ENCODE results near the gene ANXA1. TPM values are rescaled to one million over a fixed set of nuclear protein-coding genes. Genes with fewer than 3 reads are reported as not detected.

ANXA1 gene
- total and polyA plus RNA-seq, 2 experiments from 2014 or later: 1,002 to 1,010 TPM

DNA sequence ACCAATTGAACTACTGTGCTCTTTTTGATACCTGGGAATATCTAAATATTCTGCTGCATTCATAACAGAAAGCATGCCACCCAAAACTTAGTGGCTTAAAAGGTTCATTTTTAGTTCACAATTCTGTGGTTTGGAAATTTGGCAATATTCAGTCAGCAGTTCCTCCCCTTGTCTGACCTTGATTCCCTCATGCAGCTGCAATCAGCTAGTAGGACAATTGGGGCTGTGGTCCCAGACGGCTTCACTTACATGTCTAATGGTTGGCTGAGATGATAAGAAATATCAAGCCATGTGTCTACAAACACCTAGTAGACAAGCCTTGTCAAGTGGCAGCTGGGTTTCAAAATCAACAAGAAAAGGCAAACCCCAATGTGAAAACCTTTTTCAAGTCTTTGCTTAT is 51.3 kb downstream of the ANXA1 start:
- Histone ChIP-seq H3F3A (ENCODE audit: insufficient read depth) (no peaks in the 10 kb centered on the region), H3K79me2 (ENCODE audit: insufficient read depth) (no peaks in the 10 kb centered on the region), H3K27ac (no peak overlapping the region), H3K4me1 (ENCODE audit: insufficient read depth) (no peaks in the 10 kb centered on the region), H2AFZ (no peak overlapping the region), H3K4me2 (ENCODE audit: unreplicated experiment) (no peak overlapping the region), H3K9me2 (ENCODE audit: insufficient read depth) (no peaks in the 10 kb centered on the region), H3K36me3 (ENCODE audit: low read depth) (no peaks in the 10 kb centered on the region), H3K27me3 (replicated peaks; ENCODE audit: insufficient read depth) (peaks cover 5% of the 10 kb centered on the region; the same call in 1 of the 2 replicates), H3K9ac (no peak overlapping the region), H3K9me3 (ENCODE audit: low read depth) (no peaks in the 10 kb centered on the region), H3K4me3 (no peak overlapping the region), H4K20me1 (ENCODE audit: insufficient read depth) (no peaks in the 10 kb centered on the region)
- in situ Hi-C loops (cut with MboI): loop anchor here (25.0 kb wide), 1 partner anchor 1359 kb away; no protein-coding TSS in a partner anchor
- WGBS, 2 experiments (ENCODE audit: low coverage in 1 of 2, low lambda C conversion rate in 2 of 2, missing lambda C conversion rate in 2 of 2): 0% methylated on average over 1 of the region's 1 CpG
- DNase-seq: no peak
- TF ChIP-seq EZH2phosphoT487 (IDR thresholded peaks at IDR 0.05; ENCODE audit: insufficient read depth, low read depth): no peak
- no peak for TF ChIP-seq EZH2 (IDR thresholded peaks at IDR 0.05; ENCODE audit: insufficient read depth, poor library complexity, severe bottlenecking)

DNA sequence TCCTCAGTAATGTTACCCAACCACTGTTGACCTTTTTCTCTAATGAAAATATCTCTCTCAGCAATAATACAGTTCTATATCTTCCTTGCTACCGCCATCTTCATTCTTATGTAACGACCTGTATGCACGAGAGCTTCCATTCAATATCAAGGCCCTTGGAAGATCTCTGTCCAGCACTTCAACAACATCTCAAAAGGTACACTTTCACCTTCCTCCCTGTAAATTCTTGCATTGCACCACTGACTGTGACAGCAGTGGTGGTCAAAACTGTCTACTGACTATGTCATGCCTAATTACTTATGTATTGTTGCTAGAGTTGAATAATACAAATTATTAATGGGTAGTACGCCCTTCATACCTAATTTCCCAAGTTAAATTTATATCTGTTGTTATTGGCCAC is 53.3 kb downstream of the ANXA1 start:
- no peak overlapping the region for H2AFZ ChIP-seq
- no peaks in the 10 kb centered on the region for H3K9me3 ChIP-seq (ENCODE audit: low read depth)
- no peaks in the 10 kb centered on the region for H3K4me1 ChIP-seq (ENCODE audit: insufficient read depth)
- peaks cover 20% of the 10 kb centered on the region; the same call in 1 of the 2 replicates for H3K27me3 ChIP-seq (replicated peaks; ENCODE audit: insufficient read depth)
- 35 to 45% methylated on average over 4 of the region's 4 CpGs for WGBS, 2 experiments (ENCODE audit: low coverage in 1 of 2, low lambda C conversion rate in 2 of 2, missing lambda C conversion rate in 2 of 2)
- no peaks in the 10 kb centered on the region for H3K36me3 ChIP-seq (ENCODE audit: low read depth)
- no peak overlapping the region for H3K4me2 ChIP-seq (ENCODE audit: unreplicated experiment)
- TF ChIP-seq EZH2phosphoT487 (IDR thresholded peaks at IDR 0.05; ENCODE audit: insufficient read depth, low read depth) (no peak), EZH2 (IDR thresholded peaks at IDR 0.05; ENCODE audit: insufficient read depth, poor library complexity, severe bottlenecking) (no peak)
- H3K79me2 ChIP-seq (ENCODE audit: insufficient read depth): no peaks in the 10 kb centered on the region
- no peak for DNase-seq
- H4K20me1 ChIP-seq (ENCODE audit: insufficient read depth): no peaks in the 10 kb centered on the region
- H3K9me2 ChIP-seq (ENCODE audit: insufficient read depth): no peaks in the 10 kb centered on the region
- H3F3A ChIP-seq (ENCODE audit: insufficient read depth): no peaks in the 10 kb centered on the region
- H3K9ac ChIP-seq: no peak overlapping the region
- in situ Hi-C loops (cut with MboI): loop anchor here (25.0 kb wide), 1 partner anchor 1357 kb away; no protein-coding TSS in a partner anchor
- H3K27ac ChIP-seq: no peak overlapping the region
- H3K4me3 ChIP-seq: no peak overlapping the region

DNA sequence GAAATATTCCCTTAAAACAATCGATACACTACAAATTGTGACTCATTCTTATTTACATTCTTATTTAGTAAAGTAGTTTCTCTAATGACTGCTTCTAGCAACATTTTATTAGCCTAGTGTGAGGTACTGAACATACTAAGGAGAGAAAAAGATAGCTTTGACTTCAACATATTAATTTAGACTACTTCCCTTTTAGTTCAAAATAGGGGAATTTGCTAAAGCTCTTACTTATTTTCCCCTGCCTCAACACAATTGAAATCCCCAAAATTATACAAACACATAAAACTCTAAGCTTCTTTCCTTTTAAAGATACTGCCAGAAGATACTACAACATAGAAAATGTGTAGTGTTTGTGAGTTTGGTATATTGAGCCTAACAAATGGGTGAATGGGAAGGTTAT is 55.2 kb downstream of the ANXA1 start:
- no peaks in the 10 kb centered on the region for H3K79me2 ChIP-seq (ENCODE audit: insufficient read depth)
- peaks cover 27% of the 10 kb centered on the region; the same call in 1 of the 2 replicates for H3K27me3 ChIP-seq (replicated peaks; ENCODE audit: insufficient read depth)
- no peak overlapping the region for H3K4me2 ChIP-seq (ENCODE audit: unreplicated experiment)
- no peaks in the 10 kb centered on the region for H4K20me1 ChIP-seq (ENCODE audit: insufficient read depth)
- H3K9ac ChIP-seq: no peak overlapping the region
- H3K9me2 ChIP-seq (ENCODE audit: insufficient read depth): no peaks in the 10 kb centered on the region
- in situ Hi-C loops (cut with MboI): loop anchor here (25.0 kb wide), 1 partner anchor 1355 kb away; no protein-coding TSS in a partner anchor
- H3K4me3 ChIP-seq: no peak overlapping the region
- H3K9me3 ChIP-seq (ENCODE audit: low read depth): no peaks in the 10 kb centered on the region
- H2AFZ ChIP-seq: no peak overlapping the region
- no peaks in the 10 kb centered on the region for H3K36me3 ChIP-seq (ENCODE audit: low read depth)
- H3F3A ChIP-seq (ENCODE audit: insufficient read depth): no peaks in the 10 kb centered on the region
- TF ChIP-seq EZH2 (IDR thresholded peaks at IDR 0.05; ENCODE audit: insufficient read depth, poor library complexity, severe bottlenecking): no peak
- DNase-seq: no peak
- H3K27ac ChIP-seq: no peak overlapping the region
- no peaks in the 10 kb centered on the region for H3K4me1 ChIP-seq (ENCODE audit: insufficient read depth)
- 72 to 74% methylated on average over 1 of the region's 1 CpG for WGBS, 2 experiments (ENCODE audit: low coverage in 1 of 2, low lambda C conversion rate in 2 of 2, missing lambda C conversion rate in 2 of 2)

DNA sequence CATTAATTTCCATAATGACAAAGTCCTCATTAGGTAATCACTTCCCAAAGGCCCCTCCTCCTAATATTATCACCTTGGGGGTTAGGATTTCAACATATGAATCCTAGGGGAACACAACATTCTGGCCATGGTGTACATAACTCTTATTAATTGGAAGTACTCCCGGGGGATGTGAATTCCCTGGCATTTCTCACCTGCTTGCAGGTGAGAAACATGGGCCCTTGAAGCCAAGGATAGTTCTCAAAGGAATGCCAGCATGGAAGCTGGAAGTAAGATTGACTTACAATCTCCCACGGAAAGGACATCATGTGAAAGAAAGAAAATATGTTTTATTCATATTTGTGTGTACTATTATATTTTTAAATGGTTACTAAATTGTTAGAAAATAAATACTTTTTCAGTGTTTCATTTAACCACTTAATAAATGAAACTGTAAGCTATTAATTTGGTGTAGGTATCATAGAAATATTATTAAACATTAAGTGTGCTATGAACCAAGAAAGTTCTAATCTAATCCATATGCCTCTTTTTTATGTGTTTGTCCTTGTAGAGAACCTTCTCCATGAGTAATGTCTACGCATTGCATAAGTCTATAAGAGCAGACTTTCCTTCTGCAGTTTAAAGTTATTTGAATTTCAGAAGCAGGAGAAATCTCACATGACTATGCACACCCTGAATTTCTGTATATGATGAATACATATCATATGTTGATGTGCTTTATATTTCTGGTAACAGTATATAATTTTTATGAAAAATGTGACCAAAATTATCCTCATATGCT is 59.4 kb downstream of the ANXA1 start:
- H3K4me2 ChIP-seq (ENCODE audit: unreplicated experiment): no peak overlapping the region
- WGBS, 2 experiments (ENCODE audit: low coverage in 1 of 2, low lambda C conversion rate in 2 of 2, missing lambda C conversion rate in 2 of 2): 20 to 25% methylated on average over 3 of the region's 3 CpGs
- no peak overlapping the region for H3K4me3 ChIP-seq
- H3F3A ChIP-seq (ENCODE audit: insufficient read depth): no peaks in the 10 kb centered on the region
- in situ Hi-C loops (cut with MboI): loop anchor here (25.0 kb wide), 1 partner anchor 1351 kb away; no protein-coding TSS in a partner anchor
- H3K27me3 ChIP-seq (replicated peaks; ENCODE audit: insufficient read depth): peaks cover 45% of the 10 kb centered on the region
- no peak overlapping the region for H2AFZ ChIP-seq
- H3K27ac ChIP-seq: no peak overlapping the region
- H3K9me2 ChIP-seq (ENCODE audit: insufficient read depth): no peaks in the 10 kb centered on the region
- H3K79me2 ChIP-seq (ENCODE audit: insufficient read depth): no peaks in the 10 kb centered on the region
- no peaks in the 10 kb centered on the region for H3K36me3 ChIP-seq (ENCODE audit: low read depth)
- no peaks in the 10 kb centered on the region for H3K4me1 ChIP-seq (ENCODE audit: insufficient read depth)
- DNase-seq: peak; percentile 36
- no peaks in the 10 kb centered on the region for H4K20me1 ChIP-seq (ENCODE audit: insufficient read depth)
- TF ChIP-seq EZH2 (IDR thresholded peaks at IDR 0.05; ENCODE audit: insufficient read depth, poor library complexity, severe bottlenecking): no peak
- TF ChIP-seq EZH2phosphoT487 (IDR thresholded peaks at IDR 0.05; ENCODE audit: insufficient read depth, low read depth): no peak
- H3K9me3 ChIP-seq (ENCODE audit: low read depth): no peaks in the 10 kb centered on the region
- H3K9ac ChIP-seq: no peak overlapping the region
